B cell (primary cell): ENCODE results near the gene SELENON. TPM values are rescaled to one million over a fixed set of nuclear protein-coding genes. Genes with fewer than 3 reads are reported as not detected.

Experiments used
- ATAC-seq: fragments of 200-7000 bp; cut with Tn5 transposase; one replicate; pipeline ENCODE4 v1.10.0; 2021; ENCODE audit warnings: low read depth, mild to moderate bottlenecking, moderate number of reproducible peaks, moderate library complexity
- CTCF ChIA-PET: fragments of 350-600 bp; sonication (Branson Sonifier 250); formaldehyde crosslinking; loops from one replicate; lab custom pipeline; 2021; ENCODE audit warnings: antibody characterized with exemption, inconsistent platforms; lab: Charles Lee
- POLR2A ChIA-PET: fragments of 350-600 bp; sonication (Branson Sonifier 250); formaldehyde crosslinking; loops from one replicate; lab custom pipeline; 2021; ENCODE audit warnings: antibody characterized with exemption; lab: Charles Lee
- DNase-seq: peaks from one replicate; pipeline ENCODE4 v3.0.0; 2013
- H2AFZ ChIP-seq: 2 replicates; pipeline ENCODE4 v1.6.1; 2012; ENCODE audit warnings: mild to moderate bottlenecking, low read depth, low read length; ENCODE audit not compliant: insufficient read depth, poor library complexity, severe bottlenecking
- H3K27ac ChIP-seq, 2 donors: 1 replicate in 1 of 2; 2 replicates in 1 of 2; pipeline ENCODE4 v1.5.1; 2012 to 2013; ENCODE audit warnings: low read length in 2 of 2, mild to moderate bottlenecking in 2 of 2, moderate library complexity in 1 of 2
- H3K27me3 ChIP-seq, 4 experiments: fragments of 200-600 bp in 1 of 4; sonication (generic) in 1 of 4; replicated peaks in 1 of 4; 1 replicate in 2 of 4; 2 replicates in 2 of 4; pipeline versions ENCODE4 v1.6.1 to v1.7.0; 2013 to 2016; ENCODE audit warnings: low read length in 3 of 4, mild to moderate bottlenecking in 2 of 4, mixed read lengths in 1 of 4, moderate library complexity in 1 of 4; ENCODE audit not compliant: insufficient read depth in 4 of 4, control insufficient read depth in 3 of 4; ENCODE audit errors: control extremely low read depth in 1 of 4
- H3K36me3 ChIP-seq, 2 experiments: replicated peaks in 1 of 2; 1 replicate in 1 of 2; 2 replicates in 1 of 2; pipeline versions ENCODE4 v1.6.1 to v1.7.1; 2013; ENCODE audit warnings: low read length in 1 of 2; ENCODE audit not compliant: insufficient read depth in 2 of 2, control insufficient read depth in 1 of 2; ENCODE audit errors: control extremely low read depth in 1 of 2, extremely low read depth in 1 of 2
- H3K4me1 ChIP-seq, 2 donors: fragments of 200-600 bp in 1 of 2; sonication (generic) in 1 of 2; 1 replicate in 1 of 2; 2 replicates in 1 of 2; pipeline versions ENCODE4 v1.5.1 to v1.6.1; 2013 to 2017; ENCODE audit warnings: low read length in 2 of 2; ENCODE audit not compliant: control insufficient read depth in 2 of 2, insufficient read depth in 2 of 2
- H3K4me2 ChIP-seq: replicated peaks from 2 replicates; pipeline ENCODE3; 2012; ENCODE audit warnings: mild to moderate bottlenecking, low read depth, low read length; ENCODE audit not compliant: poor library complexity, severe bottlenecking
- H3K4me3 ChIP-seq, 5 experiments: fragments of 200-600 bp in 1 of 5; sonication (generic) in 1 of 5; 1 replicate in 3 of 5; 2 replicates in 2 of 5; pipeline versions ENCODE4 v1.5.1 to v1.7.0; 2011 to 2016; ENCODE audit warnings: low read length in 4 of 5, mild to moderate bottlenecking in 4 of 5, low read depth in 2 of 5, control low read depth in 1 of 5, moderate library complexity in 1 of 5; ENCODE audit not compliant: insufficient read depth in 1 of 5; ENCODE audit errors: control extremely low read depth in 1 of 5, extremely low read depth in 1 of 5
- H3K79me2 ChIP-seq: fragments of 200-600 bp; sonication (generic); one replicate; pipeline ENCODE4 v1.6.0; 2016; ENCODE audit warnings: low read length; ENCODE audit not compliant: control insufficient read depth, insufficient read depth
- H3K9ac ChIP-seq: fragments of 200-600 bp; sonication (generic); 2 replicates; pipeline ENCODE4 v1.6.1; 2017; ENCODE audit warnings: mild to moderate bottlenecking, low read length, moderate library complexity
- H3K9me3 ChIP-seq, 3 donors: one replicate each; pipeline versions ENCODE4 v1.6.1 to v1.7.1; 2013; ENCODE audit warnings: low read length in 2 of 3; ENCODE audit not compliant: control insufficient read depth in 2 of 3, insufficient read depth in 1 of 3; ENCODE audit errors: control extremely low read depth in 1 of 3
- H4K20me1 ChIP-seq: 2 replicates; pipeline ENCODE4 v1.6.0; 2012; ENCODE audit warnings: mild to moderate bottlenecking, low read length; ENCODE audit not compliant: insufficient read depth, control insufficient read depth, poor library complexity, severe bottlenecking
- H3K27ac Mint-ChIP-seq: one replicate; pipeline ENCODE4 v1.8.0; 2021; ENCODE audit warnings: mixed read lengths
- H3K27me3 Mint-ChIP-seq: one replicate; pipeline ENCODE4 v1.8.0; 2021; ENCODE audit warnings: mixed read lengths
- H3K4me1 Mint-ChIP-seq: one replicate; pipeline ENCODE4 v1.8.0; 2021; ENCODE audit warnings: mixed read lengths
- H3K4me3 Mint-ChIP-seq: one replicate; pipeline ENCODE4 v1.8.0; 2021; ENCODE audit warnings: mixed read lengths
- H3K9me3 Mint-ChIP-seq: one replicate; pipeline ENCODE4 v1.8.0; 2022; ENCODE audit warnings: mixed read lengths; ENCODE audit not compliant: insufficient read depth
- CTCF ChIP-seq: fragments of 200-600 bp; IDR thresholded peaks from one replicate; pipeline ENCODE4 v1.8.0; 2022; ENCODE audit warnings: antibody characterized with exemption, mild to moderate bottlenecking
- EZH2 ChIP-seq: IDR thresholded peaks from 2 replicates; pipeline ENCODE4 v1.6.1; 2012; ENCODE audit warnings: borderline replicate concordance, low read depth, mild to moderate bottlenecking, moderate library complexity, low read length; ENCODE audit not compliant: insufficient read depth, poor library complexity, severe bottlenecking
- WGBS: methylation state at CpG from one replicate; pipeline ENCODE4 v1.1.5; 2013; ENCODE audit warnings: missing lambda C conversion rate; ENCODE audit not compliant: insufficient coverage; 5-methylcytosine and 5-hydroxymethylcytosine counted together
- intact Hi-C: fragments of 100-400 bp; cut with micrococcal nuclease; formaldehyde crosslinking; loops from one replicate; pipeline ENCODE4 v1.10.0; 2022
- polyA plus RNA-seq: library from polyadenylated mRNA; depleted of rRNA; stranded (reverse); fragments of >200 nt; gene quantifications from 2 replicates; pipeline ENCODE4 v1.2.3, GENCODE V29; 2012
- total RNA-seq, 2 donors: library from RNA; stranded (reverse); fragments of 120-200 nt in 1 of 2; gene quantifications; 1 replicate in 1 of 2; 2 replicates in 1 of 2; pipeline versions ENCODE4 v1.2.3 to v1.2.4, GENCODE V29; 2013 to 2022

Gene SELENON
- total and polyA plus RNA-seq, 2 donors (not counting 1 experiment from before 2014, with no cell fraction given), result 10.9 to 16.5 TPM

DNA sequence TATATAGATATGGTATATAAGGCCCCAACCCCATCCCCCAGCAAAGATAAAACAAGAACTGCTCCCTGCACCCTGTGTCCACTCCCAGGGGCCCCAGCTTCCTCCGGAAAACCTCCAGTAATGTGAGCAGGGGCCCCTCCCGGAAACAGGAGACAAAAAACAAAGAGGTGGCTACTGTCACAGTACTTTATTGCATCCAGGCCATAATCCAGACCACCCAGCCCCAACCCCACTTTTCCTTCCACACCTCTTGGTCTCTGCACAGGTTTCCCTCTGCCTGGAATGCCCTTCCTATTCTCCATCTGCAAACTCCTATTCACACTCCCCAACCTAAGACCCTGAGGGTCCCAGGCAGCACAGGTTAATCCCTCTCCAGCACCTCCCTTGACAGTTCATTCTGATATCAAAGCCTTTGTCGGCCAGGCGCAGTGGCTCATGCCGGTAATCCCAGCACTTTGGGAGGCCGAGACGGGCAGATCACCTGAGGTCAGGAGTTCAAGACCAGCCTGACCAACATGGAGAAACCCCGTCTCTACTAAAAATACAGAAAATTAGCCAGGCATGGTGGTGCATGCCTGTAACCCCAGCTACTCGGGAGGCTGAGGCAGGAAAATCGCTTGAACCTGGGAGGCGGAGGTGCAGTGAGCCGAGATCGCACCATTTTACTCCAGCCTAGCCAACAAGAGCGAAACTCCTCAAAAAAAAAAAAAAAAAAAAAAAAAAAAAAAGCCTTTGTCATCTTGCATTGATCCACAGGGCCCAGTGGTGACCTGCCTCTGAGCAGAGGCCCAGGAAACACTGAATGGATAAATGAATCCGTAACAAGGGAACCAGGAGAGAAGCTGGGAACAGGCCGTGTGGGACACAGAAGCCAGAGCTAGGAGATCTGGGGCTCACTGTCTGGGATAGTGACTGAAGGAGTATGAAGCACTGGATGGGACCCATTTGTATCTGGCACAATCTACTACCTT, 61.6 kb downstream of the SELENON start:
- Mint-ChIP-seq H3K9me3 (no peaks in the 10 kb centered on the region), H3K27me3 (no peaks in the 10 kb centered on the region), H3K27ac (peak overlapping the region; percentile 69), H3K4me3 (peak overlapping the region; percentile 37), H3K4me1 (peaks cover 26% of the 10 kb centered on the region)
- Histone ChIP-seq H2AFZ (no peak overlapping the region), H3K9ac (no peak overlapping the region), H3K4me2 (peak overlapping the region; percentile 48), H3K4me3 (no peak overlapping the region), H3K4me1 (peaks cover 22 to 30% of the 10 kb centered on the region in 2 donors), H3K36me3 (no peaks in the 10 kb centered on the region), H3K27ac (no peak overlapping the region), H4K20me1 (no peaks in the 10 kb centered on the region), H3K79me2 (no peaks in the 10 kb centered on the region), H3K27me3 (no peaks in the 10 kb centered on the region), H3K9me3 (peaks cover 0 to 4% (median 0%) of the 10 kb centered on the region in 3 donors)
- 41% methylated on average over 11 of the region's 16 CpGs for WGBS
- POLR2A ChIA-PET, result no interaction called here
- CTCF ChIA-PET, result interaction anchor here (1.0 to 1.2 kb wide), 3 partner anchors 34 to 41 kb away, joined by 3 read pairs; no protein-coding TSS in a partner anchor
- intact Hi-C loops, result no loop called here
- no peak for TF ChIP-seq EZH2
- no peak for TF ChIP-seq CTCF
- DNase-seq (no peak), ATAC-seq (no peak)
